ENCODE results near the gene PGBD2. TPM values are rescaled to one million over a fixed set of nuclear protein-coding genes. Genes with fewer than 3 reads are reported as not detected.
"Not testable (repeated sequence)": the region's sequence is repeated elsewhere in the genome, so short reads cannot be mapped to it uniquely, and the experiment has no call there.

The PGBD2 gene
- total and polyA plus RNA-seq, 9 of the 15 experiments (the other 6 are each of a cell fraction or from before 2014, with no cell fraction given): 11.9 to 21.8 (median 14.7) TPM

DNA sequence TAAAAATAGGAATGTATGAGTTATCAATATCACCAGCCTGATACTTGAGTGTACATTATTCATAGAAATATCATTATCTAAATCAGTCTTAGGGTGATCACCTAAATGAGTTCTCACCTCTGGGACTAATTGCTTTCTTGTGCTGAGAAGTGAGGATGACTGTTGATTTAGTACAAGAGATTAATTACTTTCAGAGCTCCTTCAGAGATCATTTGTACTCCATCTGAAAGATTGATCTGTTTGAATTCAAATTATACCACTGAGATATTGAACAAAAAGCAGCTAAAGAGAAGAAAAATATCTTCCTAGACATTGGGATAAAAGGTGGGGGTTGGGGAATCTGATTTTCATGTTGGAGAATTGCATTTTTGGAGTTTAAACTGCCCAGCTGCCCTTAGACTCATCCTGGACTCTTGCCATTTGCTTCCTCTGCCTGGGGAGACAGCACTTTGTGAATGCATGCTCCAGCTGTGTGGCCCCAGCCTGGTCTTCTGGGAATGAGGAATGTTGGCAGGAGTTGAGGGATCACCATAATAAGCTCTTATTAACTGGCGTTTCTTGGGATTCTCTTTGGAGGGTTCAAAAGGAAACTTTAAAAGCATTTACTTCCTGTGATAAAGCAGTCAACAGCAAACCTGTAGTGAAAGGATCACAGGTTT lies 19.7 kb upstream of the PGBD2 start (continued):
- TF ChIP-seq, protein P1, sequence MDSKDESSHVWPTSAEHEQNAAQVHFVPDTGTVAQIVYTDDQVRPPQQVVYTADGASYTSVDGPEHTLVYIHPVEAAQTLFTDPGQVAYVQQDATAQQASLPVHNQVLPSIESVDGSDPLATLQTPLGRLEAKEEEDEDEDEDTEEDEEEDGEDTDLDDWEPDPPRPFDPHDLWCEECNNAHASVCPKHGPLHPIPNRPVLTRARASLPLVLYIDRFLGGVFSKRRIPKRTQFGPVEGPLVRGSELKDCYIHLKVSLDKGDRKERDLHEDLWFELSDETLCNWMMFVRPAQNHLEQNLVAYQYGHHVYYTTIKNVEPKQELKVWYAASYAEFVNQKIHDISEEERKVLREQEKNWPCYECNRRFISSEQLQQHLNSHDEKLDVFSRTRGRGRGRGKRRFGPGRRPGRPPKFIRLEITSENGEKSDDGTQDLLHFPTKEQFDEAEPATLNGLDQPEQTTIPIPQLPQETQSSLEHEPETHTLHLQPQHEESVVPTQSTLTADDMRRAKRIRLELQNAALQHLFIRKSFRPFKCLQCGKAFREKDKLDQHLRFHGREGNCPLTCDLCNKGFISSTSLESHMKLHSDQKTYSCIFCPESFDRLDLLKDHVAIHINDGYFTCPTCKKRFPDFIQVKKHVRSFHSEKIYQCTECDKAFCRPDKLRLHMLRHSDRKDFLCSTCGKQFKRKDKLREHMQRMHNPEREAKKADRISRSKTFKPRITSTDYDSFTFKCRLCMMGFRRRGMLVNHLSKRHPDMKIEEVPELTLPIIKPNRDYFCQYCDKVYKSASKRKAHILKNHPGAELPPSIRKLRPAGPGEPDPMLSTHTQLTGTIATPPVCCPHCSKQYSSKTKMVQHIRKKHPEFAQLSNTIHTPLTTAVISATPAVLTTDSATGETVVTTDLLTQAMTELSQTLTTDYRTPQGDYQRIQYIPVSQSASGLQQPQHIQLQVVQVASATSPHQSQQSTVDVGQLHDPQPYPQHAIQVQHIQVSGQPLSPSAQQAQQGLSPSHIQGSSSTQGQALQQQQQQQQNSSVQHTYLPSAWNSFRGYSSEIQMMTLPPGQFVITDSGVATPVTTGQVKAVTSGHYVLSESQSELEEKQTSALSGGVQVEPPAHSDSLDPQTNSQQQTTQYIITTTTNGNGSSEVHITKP (IDR thresholded peaks at IDR 0.05; ENCODE audit: partially characterized antibody): no peak

GRCh38 chr1:248889914-248890243 lies 16.2 kb upstream of the PGBD2 start:
- H2AFZ ChIP-seq (ENCODE audit: low read depth, low read length): peak overlapping the region; percentile 82
- peak; percentile 50 for ATAC-seq
- CTCF ChIA-PET (ENCODE audit: low intra/inter-chr PET ratio): interaction anchor here (0.7 kb wide), 1 partner anchor 19 kb away, joined by 3 read pairs; no protein-coding TSS in a partner anchor
- BruUV-seq (replicated peaks); H3K27me3 ChIP-seq (ENCODE audit: control insufficient read depth in 2 of 2, insufficient read depth in 2 of 2, low read length in 2 of 2); H3K79me2 ChIP-seq (ENCODE audit: control insufficient read depth, insufficient read depth, low read length); FAIRE-seq; H4K20me1 ChIP-seq (replicated peaks; ENCODE audit: control insufficient read depth, insufficient read depth, low read length); H3K36me3 ChIP-seq (ENCODE audit: control insufficient read depth, insufficient read depth, low read length); H3K9me1 ChIP-seq (ENCODE audit: control insufficient read depth, insufficient read depth, low read length); H3K4me3 ChIP-seq; in situ Hi-C loops (cut with MboI); H3K9me3 ChIP-seq (replicated peaks; ENCODE audit: control insufficient read depth, insufficient read depth, low read depth, low read length): not testable (repeated sequence)
- WGBS (ENCODE audit: insufficient coverage, low coverage, missing lambda C conversion rate): 1% methylated on average over 5 of the region's 10 CpGs
- POLR2A ChIA-PET: interaction anchor here (0.6 to 1.4 kb wide), 6 partner anchors 14 to 52 kb away, joined by 3 to 9 read pairs (median 4); partner anchors contain the start of gene ZNF672
- H3K4me1 ChIP-seq (replicated peaks in 1 of 2; ENCODE audit: control insufficient read depth in 2 of 2, insufficient read depth in 2 of 2, low read length in 2 of 2): peaks cover 26 to 62% of the 10 kb centered on the region in 2 experiments
- peak overlapping the region; percentile 67 to 68; a peak in 3 of 4 replicates for H3K9ac ChIP-seq (ENCODE audit: insufficient read depth in 1 of 2, low read depth in 2 of 2, low read length in 2 of 2)
- H3K27ac ChIP-seq (ENCODE audit: extremely low read depth, low read depth, low read length): peak overlapping the region; percentile 94
- DNase-seq (ENCODE audit: extremely low read depth in 1 of 4, low spot score in 3 of 4): peak in 1 of 4 experiments; percentile 60
- H3K4me2 ChIP-seq (ENCODE audit: insufficient read depth, low read length): peak overlapping the region; percentile 67
- intact Hi-C loops (cut with micrococcal nuclease): loop anchor here (1.0 to 2.0 kb wide), 4 partner anchors 16 to 52 kb away; partner anchors contain the start of genes PGBD2, ZNF672 and ZNF692
- TF ChIP-seq PTRF (tag; IDR thresholded peaks at IDR 0.05) (0 out of 2 replicates have a peak, but pooled peaks have one; percentile 15), NFRKB (IDR thresholded peaks at IDR 0.05; ENCODE audit: low read depth) (peak; percentile 85; the same call in 1 of the 2 replicates), KLF13 (tag; IDR thresholded peaks at IDR 0.05; ENCODE audit: borderline replicate concordance, low read depth) (0 out of 2 replicates have a peak, but pooled peaks have one; percentile 2), SMAD4 (CRISPR knock-in tag; conservative IDR thresholded peaks at IDR 0.05) (peak; percentile 44; the same call in 1 of the 2 replicates), TRIM28 (IDR thresholded peaks at IDR 0.05) (peak; percentile 17; the same call in 1 of the 2 replicates), ZBTB11 (CRISPR knock-in tag; IDR thresholded peaks at IDR 0.05) (0 out of 6 replicates have a peak, but pooled peaks of 1 of the 3 experiments have one; percentile 24), ZNF707 (CRISPR knock-in tag; conservative IDR thresholded peaks at IDR 0.05) (0 out of 2 replicates have a peak, but pooled peaks have one; percentile 24), CXXC5 (CRISPR knock-in tag; IDR thresholded peaks at IDR 0.05) (peak; percentile 23; the same call in 1 of the 2 replicates), BCOR (IDR thresholded peaks at IDR 0.05) (peak; percentile 76), MIER1 (IDR thresholded peaks at IDR 0.05; ENCODE audit: low read depth) (peak; percentile 46; the same call in 1 of the 2 replicates)
